GM19468 (cell line): ENCODE data around the gene SLC27A1.
"Not testable (repeated sequence)": the region's sequence is repeated elsewhere in the genome, so short reads cannot be mapped to it uniquely, and the experiment has no call there.

Experiments used
- ATAC-seq: cut with Tn5 transposase; IDR thresholded peaks from one replicate; pipeline ENCODE4 v1.9.1; 2021; ENCODE audit warnings: mild to moderate bottlenecking, moderate library complexity, moderate number of reproducible peaks; ENCODE audit not compliant: unreplicated experiment; ENCODE audit errors: extremely low read depth

Gene SLC27A1

GRCh38 chr19:17505223-17505622, 34.9 kb downstream of the SLC27A1 start:
- ATAC-seq = no peak

- ATAC-seq = no peak
These were observed 36.4 kb downstream of the SLC27A1 start for GRCh38 chr19:17506745-17507144.

GRCh38 chr19:17508558-17508933, 38.2 kb downstream of the SLC27A1 start:
- ATAC-seq = not testable (repeated sequence)

- no peak for ATAC-seq
These were observed 40.1 kb downstream of the SLC27A1 start for GRCh38 chr19:17510220-17510993.

GRCh38 chr19:17511724-17512573, 41.6 kb downstream of the SLC27A1 start:
- ATAC-seq = peak; percentile 33

- no peak for ATAC-seq
These were observed 42.2 kb downstream of the SLC27A1 start for GRCh38 chr19:17512574-17512939.

- ATAC-seq = no peak
These were observed 45.3 kb downstream of the SLC27A1 start for GRCh38 chr19:17515408-17516149.

- ATAC-seq = no peak
These were observed 47.6 kb downstream of the SLC27A1 start for GRCh38 chr19:17517898-17518297.

- not testable (repeated sequence) for ATAC-seq
These were observed 48.3 kb downstream of the SLC27A1 start for GRCh38 chr19:17518654-17519053.

- ATAC-seq = no peak
These were observed 49.6 kb downstream of the SLC27A1 start for GRCh38 chr19:17519967-17520366.

GRCh38 chr19:17520865-17521264, 50.5 kb downstream of the SLC27A1 start:
- no peak for ATAC-seq

GRCh38 chr19:17522988-17523872, 52.9 kb downstream of the SLC27A1 start:
- ATAC-seq = peak; percentile 55

- no peak for ATAC-seq
These were observed 54.3 kb downstream of the SLC27A1 start for GRCh38 chr19:17524651-17525050.

GRCh38 chr19:17525141-17525540, 54.8 kb downstream of the SLC27A1 start:
- no peak for ATAC-seq

- ATAC-seq = no peak
These were observed 56.6 kb downstream of the SLC27A1 start for GRCh38 chr19:17526922-17527321.

GRCh38 chr19:17527326-17527725, 57.0 kb downstream of the SLC27A1 start:
- no peak for ATAC-seq

GRCh38 chr19:17528610-17529009, 58.3 kb downstream of the SLC27A1 start:
- no peak for ATAC-seq

GRCh38 chr19:17529239-17530158, 59.2 kb downstream of the SLC27A1 start:
- ATAC-seq = no peak

GRCh38 chr19:17530586-17530985, 60.3 kb downstream of the SLC27A1 start:
- no peak for ATAC-seq
